ENCODE data around the gene MEDAG. TPM values are rescaled to one million over a fixed set of nuclear protein-coding genes. Genes with fewer than 3 reads are reported as not detected.
A peak's percentile ranks its signal among the peaks of the same experiment; 100 is the strongest.

The MEDAG gene
- total RNA-seq, 6 donors from 2014 or later = 1.4 to 12.1 (median 5.1) TPM; not detected in 1

DNA sequence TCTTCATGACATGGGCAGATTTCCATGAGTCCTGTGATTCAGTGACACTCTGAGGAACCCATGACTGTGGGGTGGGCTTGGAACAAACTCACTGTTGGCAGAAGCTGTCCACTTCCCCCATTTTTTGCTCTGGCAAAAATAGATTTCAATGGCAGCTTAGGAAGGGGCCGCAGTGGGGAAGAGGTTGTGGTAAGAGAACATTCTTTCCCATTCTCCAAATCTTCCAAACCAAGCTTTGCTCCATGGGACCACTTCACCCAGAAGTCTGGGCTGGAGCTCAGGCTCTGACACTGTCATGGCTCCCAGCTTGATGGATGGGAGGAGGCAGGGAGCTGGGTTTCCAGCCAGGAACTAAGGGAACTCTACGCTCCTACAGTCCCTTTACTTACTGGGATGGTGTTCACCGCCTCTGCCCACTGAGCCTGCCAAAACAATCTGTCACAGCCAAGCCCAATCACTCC, 24.9 kb upstream of the MEDAG start:
- WGBS, 2 donors = 81 to 94% methylated on average over 3 of the region's 3 CpGs
- TF ChIP-seq, protein P1, sequence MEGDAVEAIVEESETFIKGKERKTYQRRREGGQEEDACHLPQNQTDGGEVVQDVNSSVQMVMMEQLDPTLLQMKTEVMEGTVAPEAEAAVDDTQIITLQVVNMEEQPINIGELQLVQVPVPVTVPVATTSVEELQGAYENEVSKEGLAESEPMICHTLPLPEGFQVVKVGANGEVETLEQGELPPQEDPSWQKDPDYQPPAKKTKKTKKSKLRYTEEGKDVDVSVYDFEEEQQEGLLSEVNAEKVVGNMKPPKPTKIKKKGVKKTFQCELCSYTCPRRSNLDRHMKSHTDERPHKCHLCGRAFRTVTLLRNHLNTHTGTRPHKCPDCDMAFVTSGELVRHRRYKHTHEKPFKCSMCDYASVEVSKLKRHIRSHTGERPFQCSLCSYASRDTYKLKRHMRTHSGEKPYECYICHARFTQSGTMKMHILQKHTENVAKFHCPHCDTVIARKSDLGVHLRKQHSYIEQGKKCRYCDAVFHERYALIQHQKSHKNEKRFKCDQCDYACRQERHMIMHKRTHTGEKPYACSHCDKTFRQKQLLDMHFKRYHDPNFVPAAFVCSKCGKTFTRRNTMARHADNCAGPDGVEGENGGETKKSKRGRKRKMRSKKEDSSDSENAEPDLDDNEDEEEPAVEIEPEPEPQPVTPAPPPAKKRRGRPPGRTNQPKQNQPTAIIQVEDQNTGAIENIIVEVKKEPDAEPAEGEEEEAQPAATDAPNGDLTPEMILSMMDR (IDR thresholded peaks at IDR 0.05) = no peak
- TF ChIP-seq POLR2A (IDR thresholded peaks at IDR 0.05) = no peak
- TF ChIP-seq POLR2AphosphoS5 (IDR thresholded peaks at IDR 0.05) = no peak
- TF ChIP-seq EP300 (IDR thresholded peaks at IDR 0.05) = no peak
- Histone ChIP-seq H3K27me3 (no peaks in the 10 kb centered on the region), H3K4me1 (peaks cover 0 to 11% (median 1%) of the 10 kb centered on the region in 4 donors), H3K4me3 (no peak overlapping the region), H3K27ac (peak overlapping the region in 2 of 4 donors; percentile 27 to 35), H3K36me3 (no peaks in the 10 kb centered on the region), H3K9me3 (no peaks in the 10 kb centered on the region)
- DNase-seq (no peak), ATAC-seq (ENCODE audit: low FRiP score in 2 of 2) (peak in 1 of 2 donors; percentile 85)

DNA sequence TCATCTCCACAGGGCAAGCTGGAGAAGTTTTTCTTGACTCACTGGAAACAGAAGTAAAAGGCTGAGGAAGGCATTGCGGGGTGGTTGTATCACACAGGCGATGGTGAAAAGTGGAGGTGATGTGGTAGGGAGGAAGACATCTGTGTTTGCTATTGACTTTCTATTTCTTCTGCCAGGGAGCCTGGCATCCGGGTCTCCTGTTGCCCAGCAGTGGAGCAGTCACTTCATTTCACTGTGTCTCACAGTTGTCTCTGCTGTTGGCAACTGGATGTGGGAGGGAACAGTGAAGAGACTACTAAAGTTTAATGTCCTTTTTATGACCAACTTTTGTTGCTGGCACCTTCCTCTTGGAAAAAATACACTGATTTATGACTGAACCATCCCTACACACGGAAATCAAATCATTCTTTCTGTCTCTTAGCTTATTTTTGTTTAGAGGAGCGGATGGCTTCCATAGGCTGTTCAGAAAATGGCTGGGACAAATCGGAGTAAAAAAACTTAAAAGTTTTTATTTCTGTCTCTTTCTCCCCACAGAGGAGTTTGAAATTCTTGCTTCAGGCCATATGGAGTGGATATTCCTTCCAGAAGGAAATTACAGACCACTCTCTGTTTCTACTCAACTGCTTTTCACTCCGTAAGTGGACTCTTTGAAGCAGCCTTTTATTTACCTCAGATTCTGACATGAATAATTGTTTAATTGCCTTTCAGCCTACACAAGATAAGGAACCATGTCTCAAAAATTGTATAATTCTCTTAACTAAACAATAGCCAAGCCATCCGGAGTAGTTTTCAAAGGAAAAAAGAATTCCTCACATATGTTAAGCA, 23.8 kb upstream of the MEDAG start:
- TF ChIP-seq POLR2AphosphoS5 (IDR thresholded peaks at IDR 0.05) = no peak
- no peak for TF ChIP-seq EP300 (IDR thresholded peaks at IDR 0.05)
- no peak for TF ChIP-seq POLR2A (IDR thresholded peaks at IDR 0.05)
- TF ChIP-seq, protein P1 (IDR thresholded peaks at IDR 0.05) = no peak
- no peak overlapping the region for H3K4me3 ChIP-seq
- WGBS, 2 donors = 62 to 63% methylated on average over 8 of the region's 8 CpGs
- no peak overlapping the region for H3K27ac ChIP-seq
- peaks cover 0 to 11% (median 1%) of the 10 kb centered on the region in 4 donors for H3K4me1 ChIP-seq
- H3K9me3 ChIP-seq = no peaks in the 10 kb centered on the region
- DNase-seq (no peak), ATAC-seq (ENCODE audit: low FRiP score in 2 of 2) (no peak)
- H3K36me3 ChIP-seq = no peaks in the 10 kb centered on the region
- no peaks in the 10 kb centered on the region for H3K27me3 ChIP-seq

DNA sequence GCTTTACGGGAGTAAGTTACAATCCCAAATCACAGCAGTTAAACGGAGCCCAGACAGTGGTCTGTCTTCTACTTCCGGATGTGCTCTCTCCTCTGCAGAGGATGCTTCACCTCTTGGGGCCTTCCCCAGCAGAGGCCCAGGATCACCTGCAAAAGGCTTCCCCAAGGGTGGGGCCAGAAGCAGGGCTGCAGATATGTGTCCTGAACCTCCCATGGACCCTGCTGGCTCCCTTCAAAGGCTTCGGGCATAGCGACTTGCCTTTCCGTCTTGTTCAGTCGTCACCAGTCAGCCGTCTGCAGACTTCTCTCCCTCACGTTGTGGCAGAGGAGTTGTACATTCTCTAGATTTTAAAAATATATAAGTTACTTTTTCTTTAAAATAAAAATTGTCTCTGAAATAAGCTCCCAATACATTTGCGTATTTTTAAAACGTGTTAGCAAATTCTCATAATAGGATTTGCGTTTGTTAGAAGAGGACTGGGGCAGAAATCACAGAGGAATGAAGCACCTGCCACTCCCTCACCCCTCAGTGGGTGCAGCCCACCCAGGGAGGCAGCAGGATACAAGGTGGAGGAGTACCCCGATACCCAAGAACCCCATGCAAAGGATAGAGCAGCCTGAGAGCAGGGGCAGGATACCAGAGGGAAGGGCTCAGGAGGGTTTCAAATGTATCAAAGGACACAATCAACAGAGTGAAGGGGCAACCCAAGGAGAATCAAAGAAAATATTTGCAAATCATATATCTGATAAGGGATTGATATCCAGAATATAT, 22.9 kb upstream of the MEDAG start:
- H3K4me1 ChIP-seq = peaks cover 0 to 11% (median 1%) of the 10 kb centered on the region in 4 donors
- peak in 1 of 2 donors; percentile 19 for ATAC-seq (ENCODE audit: low FRiP score in 2 of 2)
- no peaks in the 10 kb centered on the region for H3K9me3 ChIP-seq
- DNase-seq = no peak
- WGBS, 2 donors = 78 to 82% methylated on average over 13 of the region's 13 CpGs
- no peaks in the 10 kb centered on the region for H3K36me3 ChIP-seq
- no peak overlapping the region for H3K27ac ChIP-seq
- no peaks in the 10 kb centered on the region for H3K27me3 ChIP-seq
- H3K4me3 ChIP-seq = no peak overlapping the region
- TF ChIP-seq POLR2AphosphoS5 (IDR thresholded peaks at IDR 0.05) = no peak
- TF ChIP-seq POLR2A (IDR thresholded peaks at IDR 0.05) = no peak
- no peak for TF ChIP-seq EP300 (IDR thresholded peaks at IDR 0.05)
- TF ChIP-seq, protein P1 (IDR thresholded peaks at IDR 0.05) = no peak

GRCh38 chr13:30884543-30884942, 21.5 kb upstream of the MEDAG start:
- no peak overlapping the region for H3K27ac ChIP-seq
- TF ChIP-seq EP300 (IDR thresholded peaks at IDR 0.05) (no peak), POLR2AphosphoS5 (IDR thresholded peaks at IDR 0.05) (no peak), POLR2A (IDR thresholded peaks at IDR 0.05) (no peak)
- TF ChIP-seq, protein P1 (IDR thresholded peaks at IDR 0.05) = no peak
- no peaks in the 10 kb centered on the region for H3K9me3 ChIP-seq
- H3K4me3 ChIP-seq = no peak overlapping the region
- no peaks in the 10 kb centered on the region for H3K27me3 ChIP-seq
- 85 to 92% methylated on average over 5 of the region's 5 CpGs for WGBS, 2 donors
- H3K4me1 ChIP-seq = peaks cover 0 to 11% (median 1%) of the 10 kb centered on the region in 4 donors
- ATAC-seq (ENCODE audit: low FRiP score in 2 of 2) (no peak), DNase-seq (no peak)
- no peaks in the 10 kb centered on the region for H3K36me3 ChIP-seq
